ENCODE measurements around the gene OR6B3. TPM values are rescaled to one million over a fixed set of nuclear protein-coding genes. Genes with fewer than 3 reads are reported as not detected.

The OR6B3 gene
- total RNA-seq, 1 donor from 2014 or later: not detected

Other genes with a start within 250 kb of the OR6B3 start
- 100 TPM for gene NDUFA10, start 28.2 kb downstream of the OR6B3 start, total RNA-seq (ENCODE audit: insufficient read depth, low replicate concordance)
- gene OR6B2, start 23.1 kb downstream of the OR6B3 start, total RNA-seq (ENCODE audit: insufficient read depth, low replicate concordance): 1.7 TPM
- 18.5 TPM for gene COPS9, start 82.8 kb upstream of the OR6B3 start, total RNA-seq (ENCODE audit: insufficient read depth, low replicate concordance)
- not detected for gene OTOS, start 87.1 kb upstream of the OR6B3 start, total RNA-seq (ENCODE audit: insufficient read depth, low replicate concordance)

Data from umbilical cord (tissue), 1 donor.